Cardiac fibroblast (primary cell): ENCODE results near the gene GLI2.
A peak's percentile ranks its signal among the peaks of the same experiment; 100 is the strongest.

Experiments
- DNase-seq, 2 donors: peaks; one replicate each; pipeline versions ENCODE4 v3.0.0 to v3.0.0-alpha.2; 2010; ENCODE audit warnings: low read depth in 2 of 2
- H3K4me3 ChIP-seq, 2 donors: replicated peaks in 1 of 2; 1 replicate in 1 of 2; 2 replicates in 1 of 2; pipeline ENCODE4 v1.5.1; 2011; ENCODE audit warnings: low read depth in 2 of 2, low read length in 2 of 2, mild to moderate bottlenecking in 2 of 2, moderate library complexity in 1 of 2
- CTCF ChIP-seq: IDR thresholded peaks from one replicate; pipeline ENCODE4 v1.5.1; 2011; ENCODE audit warnings: low read depth, mild to moderate bottlenecking, low read length, inconsistent platforms

The GLI2 gene

GRCh38 chr2:120726245-120726644 lies 9.4 kb upstream of the GLI2 start:
- no peak for TF ChIP-seq CTCF
- no peak for DNase-seq
- H3K4me3 ChIP-seq: no peak overlapping the region

DNA sequence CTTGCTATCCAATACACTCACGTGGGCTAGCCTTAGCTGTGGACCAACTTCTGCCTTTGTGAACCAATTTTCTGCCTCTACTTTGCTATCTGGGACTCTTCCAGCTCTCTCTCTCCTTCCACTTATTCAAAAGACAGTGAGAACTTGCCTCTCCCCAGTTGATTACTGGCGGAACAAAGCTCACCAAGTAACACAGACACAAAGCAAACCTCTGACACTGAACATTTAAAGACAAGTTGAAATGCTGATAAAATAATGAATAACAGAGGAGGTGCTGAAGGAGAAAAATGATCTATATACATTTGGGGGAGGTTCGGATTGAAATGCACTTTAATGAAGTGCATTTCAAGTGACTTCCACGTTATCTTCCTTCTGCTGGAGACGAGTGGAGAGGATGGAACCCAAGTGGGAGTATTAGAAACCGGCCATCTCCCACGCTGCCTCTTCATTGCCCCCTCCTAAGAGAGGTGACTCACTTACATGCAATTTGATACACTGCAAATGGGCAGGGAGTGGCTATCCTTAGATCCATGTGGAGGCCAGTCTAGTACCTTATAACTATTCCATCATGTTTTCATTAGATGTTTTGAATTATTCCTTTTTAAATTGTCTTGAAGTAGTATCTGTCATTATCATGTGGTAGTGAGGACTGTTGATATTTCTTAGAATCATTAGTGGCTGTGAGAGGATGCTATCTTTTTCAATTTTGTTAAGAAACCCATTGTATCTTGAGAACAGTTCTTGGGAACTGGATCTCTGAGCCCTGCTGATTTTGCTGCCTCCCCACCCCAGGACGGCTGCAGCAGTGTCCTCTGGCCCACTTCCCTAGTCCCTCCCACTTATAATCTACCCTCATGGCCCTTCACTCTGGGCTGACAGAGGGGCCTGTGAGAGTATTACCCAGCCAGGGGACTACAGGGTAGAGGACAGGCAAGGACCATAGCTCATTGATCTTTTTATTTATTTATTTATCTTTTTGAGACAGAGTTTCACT lies 6.0 kb upstream of the GLI2 start:
- no peak overlapping the region for H3K4me3 ChIP-seq
- TF ChIP-seq CTCF: no peak
- peak; percentile 84 to 85 for DNase-seq

DNA sequence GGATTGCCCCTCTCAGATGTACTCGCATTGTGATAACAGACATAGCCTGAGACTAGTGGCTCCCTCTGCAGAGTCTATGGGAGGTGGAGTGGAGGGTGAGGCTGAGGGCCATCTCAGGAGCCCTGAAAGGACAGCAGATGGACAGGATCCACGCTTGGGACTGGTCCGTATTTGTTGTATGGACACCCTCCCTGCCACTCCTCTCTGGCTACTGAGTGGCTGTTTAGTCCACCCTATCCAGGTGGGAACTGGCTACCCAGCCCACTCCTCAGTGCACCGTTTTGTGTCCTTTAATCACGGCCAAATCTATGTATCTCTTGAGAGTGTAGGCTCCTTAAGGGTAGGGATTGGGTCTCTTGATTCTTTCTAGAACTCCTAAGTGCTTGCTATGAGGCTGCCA lies 4.5 kb upstream of the GLI2 start:
- DNase-seq: no peak
- H3K4me3 ChIP-seq: no peak overlapping the region
- TF ChIP-seq CTCF: no peak

DNA sequence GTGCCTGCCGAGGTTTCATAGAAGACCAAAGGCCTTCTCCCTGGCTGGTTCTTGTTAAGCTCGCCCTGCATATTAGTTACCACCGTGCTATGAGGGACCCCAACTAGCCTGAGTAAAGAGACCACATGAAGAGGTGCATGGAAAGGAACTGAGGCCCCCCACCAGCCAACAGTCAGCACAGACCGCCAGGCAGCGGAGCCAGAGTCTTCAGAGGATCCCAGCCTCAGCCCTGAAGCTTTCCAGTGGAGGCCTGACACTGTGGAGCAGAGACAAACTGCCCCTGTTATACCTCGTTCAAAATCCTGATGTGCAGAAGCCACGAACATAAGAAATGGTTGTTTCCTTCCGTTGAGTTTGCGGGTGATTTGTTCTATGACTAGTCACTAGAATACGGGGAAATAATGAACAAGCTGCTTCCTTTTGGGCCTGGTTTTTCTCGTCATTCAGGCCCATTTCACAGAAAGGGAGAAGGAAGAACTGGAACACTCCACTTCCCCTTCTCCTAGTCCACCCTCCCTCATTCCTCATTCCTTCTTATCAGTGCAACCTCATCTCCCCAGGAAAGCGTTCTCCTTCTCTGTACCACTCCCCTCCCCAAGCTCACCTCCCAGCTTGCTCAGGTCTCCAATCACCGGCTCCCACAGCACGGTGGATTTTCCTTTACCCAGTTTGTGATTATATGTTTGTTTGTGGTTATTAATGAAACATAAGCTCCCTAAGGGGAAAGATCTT lies 3.0 kb upstream of the GLI2 start:
- H3K4me3 ChIP-seq: no peak overlapping the region
- DNase-seq: no peak
- TF ChIP-seq CTCF: no peak

GRCh38 chr2:120733238-120733932 lies 2.3 kb upstream of the GLI2 start:
- TF ChIP-seq CTCF: no peak
- H3K4me3 ChIP-seq: no peak overlapping the region
- DNase-seq: no peak

- H3K4me3 ChIP-seq: peak overlapping the region; percentile 44 to 73
- DNase-seq: peak in 1 of 2 donors; percentile 30
- TF ChIP-seq CTCF: no peak
Observed at GRCh38 chr2:120734930-120735651, 577 bp upstream of the GLI2 start.
